HG03159 (cell line): ENCODE data around the gene NMNAT2.
A peak's percentile ranks its signal among the peaks of the same experiment; 100 is the strongest.

Experiments used
- ATAC-seq: cut with Tn5 transposase; IDR thresholded peaks from one replicate; pipeline ENCODE4 v1.9.1; 2021; ENCODE audit warnings: mild to moderate bottlenecking, moderate library complexity; ENCODE audit not compliant: unreplicated experiment

The NMNAT2 gene

DNA sequence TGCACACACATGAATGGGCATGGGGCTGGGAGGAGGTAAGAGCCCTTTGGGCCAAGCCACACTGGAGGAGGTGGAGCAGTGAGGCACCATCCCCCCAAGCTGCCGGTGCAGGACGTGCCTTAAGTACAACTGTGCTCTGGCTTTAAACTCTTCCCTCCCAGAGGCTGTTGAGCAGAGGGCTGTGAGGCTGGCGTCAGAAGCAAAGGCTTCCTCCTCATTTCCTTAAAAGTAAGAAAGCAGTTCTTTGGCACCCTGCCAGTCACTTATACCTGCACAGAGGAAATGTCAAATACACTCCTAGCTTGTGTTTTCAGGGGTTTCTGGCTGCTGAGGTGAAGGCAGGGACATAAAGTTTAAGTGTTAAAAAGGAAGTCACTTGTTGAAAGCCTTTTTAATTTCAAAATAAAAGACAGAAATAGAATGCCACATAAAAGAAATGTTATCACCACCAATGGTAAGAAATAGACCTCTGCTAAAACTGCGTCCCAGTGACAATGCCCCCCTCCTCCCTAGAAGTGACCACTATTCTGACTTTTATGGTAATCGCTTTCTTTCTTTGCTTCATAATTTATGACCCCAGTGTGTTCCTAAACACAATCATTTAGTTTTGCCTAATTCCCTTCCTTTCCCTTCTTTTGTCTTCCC, 199.1 kb downstream of the NMNAT2 start:
- no peak for ATAC-seq

DNA sequence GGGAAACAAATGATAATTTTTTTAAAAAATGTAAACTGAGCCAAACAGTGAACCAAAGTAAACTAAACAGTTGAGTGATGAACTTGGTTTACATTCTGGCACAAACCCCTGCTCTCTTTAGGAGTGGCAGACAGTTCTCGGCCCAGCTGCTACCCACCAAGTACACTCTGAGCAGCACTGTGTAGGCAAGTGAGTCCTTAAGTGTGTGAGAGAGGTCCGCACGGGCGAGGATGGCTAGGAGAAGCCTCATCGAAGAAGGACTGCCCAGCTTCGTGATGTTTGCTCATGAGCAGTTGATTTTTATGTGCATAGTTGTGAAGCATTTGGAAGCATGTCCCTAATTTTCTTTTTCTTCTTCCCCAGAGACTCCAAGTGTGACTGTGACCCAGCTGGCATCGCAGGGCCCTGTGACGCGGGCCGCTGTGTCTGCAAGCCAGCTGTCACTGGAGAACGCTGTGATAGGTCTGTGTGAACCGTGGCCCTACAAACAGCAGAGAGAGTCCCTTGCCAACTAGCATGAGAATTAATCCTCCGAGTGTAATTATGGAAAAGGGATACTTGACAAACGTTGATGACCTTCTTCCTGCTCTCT, 200.1 kb downstream of the NMNAT2 start:
- ATAC-seq, result no peak

DNA sequence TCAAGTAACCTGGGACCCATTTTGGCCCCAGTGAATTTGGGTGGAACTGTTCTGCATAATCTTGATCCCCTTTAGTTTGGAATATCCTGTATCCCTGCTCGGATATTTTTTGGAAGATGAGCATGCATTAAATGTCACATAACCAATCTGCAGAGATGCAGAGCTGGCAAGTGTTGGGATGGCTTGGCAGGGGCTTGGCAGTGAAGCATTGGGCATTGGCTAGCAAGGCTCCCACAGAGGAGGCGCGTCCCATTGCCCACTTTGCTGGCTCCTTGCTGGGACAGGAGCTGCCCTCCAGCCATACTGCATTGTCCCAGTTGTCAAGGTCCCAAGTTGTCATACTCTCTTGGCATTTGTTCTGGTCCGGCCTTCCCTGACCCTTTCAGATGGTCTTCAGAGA, 202.2 kb downstream of the NMNAT2 start:
- no peak for ATAC-seq

DNA sequence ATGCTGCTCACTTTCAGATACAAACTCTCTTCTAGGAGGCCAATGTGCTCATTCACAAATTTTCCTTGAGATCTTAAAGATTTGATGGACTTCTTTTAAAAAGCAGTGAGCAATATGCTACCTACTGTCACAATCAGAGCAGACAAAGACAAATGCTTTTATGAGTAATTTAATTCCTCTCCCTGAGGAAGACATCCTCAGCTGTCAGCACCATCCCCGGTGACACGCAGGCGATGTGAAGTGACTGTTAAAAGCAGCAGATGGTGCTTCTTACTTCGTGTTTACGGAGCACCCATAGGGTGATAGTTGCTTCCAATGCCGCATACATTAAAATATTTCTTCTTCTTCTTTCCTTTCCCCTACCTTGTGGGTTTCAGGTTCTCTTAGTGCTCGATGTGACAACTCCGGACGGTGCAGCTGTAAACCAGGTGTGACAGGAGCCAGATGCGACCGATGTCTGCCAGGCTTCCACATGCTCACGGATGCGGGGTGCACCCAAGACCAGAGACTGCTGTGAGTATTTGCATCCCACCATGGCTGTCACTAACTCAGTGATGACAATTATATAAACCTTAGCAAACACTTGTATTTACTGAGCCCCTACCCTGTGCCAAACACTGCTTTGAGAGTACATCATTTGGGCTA, 203.0 kb downstream of the NMNAT2 start:
- ATAC-seq, result no peak

DNA sequence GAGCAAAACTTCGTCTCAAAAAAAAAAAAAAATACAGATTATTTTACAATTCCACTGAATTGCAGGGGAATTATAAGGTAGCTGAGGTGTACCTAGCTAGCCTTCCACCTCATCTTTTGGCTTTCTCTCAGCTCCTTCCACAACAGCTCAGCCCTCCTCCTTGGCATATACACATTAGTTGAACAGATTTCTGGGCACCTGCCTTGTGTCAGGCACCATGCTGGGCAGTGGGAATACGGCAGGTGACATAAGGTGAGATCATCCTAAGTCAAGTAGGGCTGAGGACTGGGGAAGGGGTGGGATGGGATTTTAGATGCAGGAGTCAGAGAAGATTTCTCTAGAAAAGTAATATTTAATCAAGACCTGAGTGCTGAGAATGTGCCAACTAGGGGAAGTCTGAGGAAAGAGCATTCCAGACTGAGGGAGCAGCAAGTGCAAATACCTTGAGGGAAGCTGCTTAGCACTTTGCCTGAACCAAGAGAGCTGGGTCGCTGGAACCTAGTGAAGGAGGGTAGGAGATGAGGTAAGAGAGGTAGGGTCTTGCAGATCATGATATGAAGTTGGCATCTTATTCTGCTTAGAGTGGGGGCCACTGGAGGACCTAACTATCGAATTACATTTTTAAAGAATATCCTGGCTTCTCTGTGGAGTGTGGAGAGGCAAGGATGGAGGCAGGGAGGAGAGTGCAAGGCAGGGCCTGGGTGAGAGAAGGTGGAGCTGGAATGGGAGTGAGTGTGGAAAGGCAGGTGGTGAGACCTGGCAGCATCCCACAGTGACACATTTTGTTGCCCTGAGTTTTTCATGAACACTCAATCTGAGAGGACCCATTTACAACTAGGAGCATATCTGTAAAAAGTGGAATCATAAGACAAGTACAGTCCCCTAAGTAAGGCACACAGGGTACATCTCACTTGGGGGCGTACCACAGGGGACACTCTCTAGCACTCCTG, 203.9 kb downstream of the NMNAT2 start:
- no peak for ATAC-seq

DNA sequence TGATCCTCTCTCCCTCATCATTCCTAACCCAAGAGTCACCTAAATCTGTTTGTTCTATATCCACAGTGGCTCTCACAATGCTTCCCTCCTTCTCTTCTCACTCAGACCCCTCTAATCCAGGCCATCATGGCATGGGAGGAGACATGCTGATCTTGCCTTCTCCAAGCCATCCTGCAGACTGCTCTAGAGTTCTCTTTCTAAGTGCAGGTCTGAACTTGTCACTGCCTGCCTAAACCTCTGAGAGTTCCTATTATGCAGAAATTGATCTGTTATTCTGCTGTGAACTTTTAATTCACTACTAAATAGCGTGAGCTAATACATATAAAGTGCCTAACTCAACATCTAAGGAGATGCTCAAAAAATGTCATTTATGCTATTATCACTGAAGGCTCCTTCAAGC, 205.3 kb downstream of the NMNAT2 start:
- ATAC-seq, result no peak

DNA sequence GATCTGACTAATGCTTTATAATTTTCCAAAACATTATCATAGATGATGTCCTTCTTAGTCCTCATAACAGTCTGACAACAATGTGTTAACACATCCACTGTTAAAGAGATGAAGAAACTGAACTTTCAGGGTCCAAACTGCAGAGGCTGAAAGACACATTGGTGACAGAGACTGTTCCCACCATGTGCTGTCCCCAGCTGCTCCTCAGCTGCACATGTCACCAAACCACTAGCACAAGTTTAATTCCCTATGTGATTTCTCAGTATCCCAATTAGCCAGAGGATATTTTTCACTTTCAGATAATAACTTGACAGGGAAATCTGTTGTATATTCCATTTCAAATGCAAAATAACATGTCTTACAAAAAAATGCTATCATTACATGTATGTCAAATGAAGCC, 207.5 kb downstream of the NMNAT2 start:
- ATAC-seq, result no peak

DNA sequence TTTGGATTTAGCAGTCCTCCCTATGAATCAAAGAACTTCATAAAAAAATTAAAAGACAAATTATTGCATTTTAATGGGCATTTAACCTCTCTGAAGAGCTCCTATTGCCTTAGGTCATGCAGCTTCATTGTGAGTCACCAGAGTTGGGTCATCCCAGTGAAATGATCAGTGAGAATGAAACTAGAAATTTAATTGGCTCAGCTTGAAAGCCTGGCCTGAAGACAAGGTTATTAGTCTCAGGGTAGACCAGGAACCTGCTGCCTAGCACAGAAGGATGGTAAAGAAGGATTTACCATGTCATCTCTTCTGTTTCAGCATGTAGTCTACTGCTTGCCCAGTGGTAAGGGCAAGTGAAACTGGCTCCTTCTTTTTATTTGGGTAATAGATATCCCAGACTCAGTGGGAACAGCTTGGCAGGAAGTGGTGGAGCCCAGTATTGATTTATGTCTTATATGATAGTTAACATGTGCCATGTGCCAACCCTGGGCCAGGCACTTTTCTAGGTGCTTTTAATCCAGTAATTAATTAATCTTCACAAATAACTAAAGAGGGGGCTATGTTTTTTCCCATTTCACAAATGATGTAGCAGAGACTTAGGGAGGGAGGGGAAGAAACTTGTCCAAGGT, 208.5 kb downstream of the NMNAT2 start:
- ATAC-seq, result peak; percentile 62

DNA sequence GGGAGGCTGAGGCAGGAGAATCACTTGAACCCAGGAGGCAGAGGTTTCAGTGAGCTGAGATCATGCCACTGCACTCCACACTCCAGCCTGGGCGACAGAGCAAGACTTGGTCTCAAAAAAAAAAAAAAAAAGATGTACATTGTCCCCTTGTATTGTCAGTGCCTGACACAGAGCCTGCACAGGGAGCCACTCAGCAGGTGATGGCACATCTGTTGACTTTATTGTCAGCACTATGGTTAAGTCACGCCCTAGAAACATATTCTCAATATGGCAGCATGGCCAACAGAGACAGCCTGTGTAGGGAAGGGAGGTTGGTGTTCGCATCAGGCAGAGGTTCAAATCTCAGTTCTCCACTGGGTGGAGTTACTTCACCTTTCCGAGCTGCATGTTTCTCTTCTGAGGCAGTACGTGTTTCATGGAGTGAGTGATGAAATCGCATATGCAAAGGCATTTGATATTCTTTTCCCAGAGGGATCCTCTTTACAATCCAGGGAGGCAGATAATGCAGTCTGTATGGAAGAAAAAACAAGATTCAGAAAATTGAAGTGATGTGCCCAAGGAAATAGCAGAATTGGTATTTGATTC, 211.6 kb downstream of the NMNAT2 start:
- ATAC-seq, result no peak

DNA sequence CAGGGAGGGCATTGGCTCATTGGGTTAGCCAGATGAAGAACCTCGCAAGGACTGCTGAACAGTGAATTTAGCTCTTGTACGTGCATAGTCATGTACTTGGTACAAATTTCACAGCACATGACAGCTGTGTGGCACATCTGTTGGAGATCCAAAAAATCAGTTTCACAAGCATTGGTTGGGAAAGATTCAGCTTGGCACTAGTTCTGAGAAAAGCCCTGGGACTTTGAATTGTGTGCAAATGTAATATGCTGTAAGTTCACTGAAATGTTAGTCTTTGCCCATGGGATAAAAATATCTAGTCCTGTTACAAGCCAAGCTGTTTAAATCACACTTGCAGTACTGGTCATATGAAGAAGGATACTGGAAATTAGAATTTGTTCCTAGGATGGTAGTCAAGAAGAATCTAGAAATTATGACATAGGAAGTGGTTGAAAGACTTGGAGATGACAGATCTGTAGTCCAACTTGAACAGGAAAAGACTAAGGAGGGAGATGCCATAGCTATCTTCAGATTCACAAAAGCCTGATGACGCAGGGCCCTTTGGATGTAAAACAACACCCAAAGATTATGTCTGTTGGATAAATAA, 212.9 kb downstream of the NMNAT2 start:
- no peak for ATAC-seq

DNA sequence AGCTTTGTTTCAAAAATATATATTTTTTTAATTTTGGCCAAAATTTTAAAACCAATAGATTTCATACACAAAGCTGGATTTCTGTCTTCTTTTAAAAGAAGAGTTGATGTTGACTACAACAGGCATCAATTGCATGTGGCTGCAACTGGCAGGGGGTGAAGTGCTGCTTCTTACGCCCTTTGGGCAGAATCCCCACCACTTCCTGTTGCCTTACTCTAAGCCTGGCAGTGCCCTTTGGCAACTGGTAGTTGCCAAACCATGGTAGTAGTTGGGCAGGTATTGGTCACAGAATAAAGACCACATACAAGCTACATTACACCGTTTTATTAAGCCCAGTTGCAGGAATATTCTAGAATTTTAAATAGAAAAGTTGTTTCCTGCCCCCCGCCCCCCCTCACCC, 215.1 kb downstream of the NMNAT2 start:
- ATAC-seq, result no peak

DNA sequence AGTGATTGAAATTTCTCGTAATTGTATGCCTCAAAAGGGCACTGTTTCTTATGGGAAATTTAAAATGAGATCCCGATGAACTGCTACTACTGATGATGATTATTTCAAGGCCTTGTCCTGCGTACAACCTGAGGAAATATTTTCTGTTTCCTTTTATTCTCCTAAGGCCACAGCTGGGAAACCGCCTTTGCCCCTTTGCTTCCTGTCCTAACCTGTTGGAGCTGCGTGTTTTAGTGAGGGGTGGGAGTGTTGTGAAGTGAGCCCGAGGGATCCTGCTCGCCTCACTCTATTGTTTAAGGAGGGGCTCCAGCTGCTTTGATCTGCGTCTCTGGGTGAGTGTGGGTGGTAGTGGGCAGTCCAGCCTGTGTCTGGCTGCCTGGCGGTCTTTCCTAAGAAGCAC, 217.7 kb downstream of the NMNAT2 start:
- ATAC-seq, result no peak

DNA sequence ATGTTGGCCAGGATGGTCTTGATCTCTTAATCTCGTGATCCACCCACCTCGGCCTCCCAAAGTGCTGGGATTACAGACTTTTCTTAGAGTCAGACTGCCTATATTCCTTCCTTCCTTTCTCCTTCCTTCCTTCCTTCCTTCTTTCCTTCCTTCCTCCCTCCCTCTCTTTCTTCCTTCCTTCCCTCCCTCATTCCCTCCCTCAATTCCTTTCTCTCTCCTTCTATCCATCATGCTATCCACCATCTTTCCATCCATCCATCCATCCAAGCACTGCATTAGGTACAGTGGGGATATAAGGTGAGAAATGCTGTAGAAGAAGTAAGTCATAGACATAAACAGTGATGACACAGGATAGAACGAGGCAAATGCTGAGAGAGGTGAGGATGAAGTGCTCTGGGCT, 218.9 kb downstream of the NMNAT2 start:
- no peak for ATAC-seq

DNA sequence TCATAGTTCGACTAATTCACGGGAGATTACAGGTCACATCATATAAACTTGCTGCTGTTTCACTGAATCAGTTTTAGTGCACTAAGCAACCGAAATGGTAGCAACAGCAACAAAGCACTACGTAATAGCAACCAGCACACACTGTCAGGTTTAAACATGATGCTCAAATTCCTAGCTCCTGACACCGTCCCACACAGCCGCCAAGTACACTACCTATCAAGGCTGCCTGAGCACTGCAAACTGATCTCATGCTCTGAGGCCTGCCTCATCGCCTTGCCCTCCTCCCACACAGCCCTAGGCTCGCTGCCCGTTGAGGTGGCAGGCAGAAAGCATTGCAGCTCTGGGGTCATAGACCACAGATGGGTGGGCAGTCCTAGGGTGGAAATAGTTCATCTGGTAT, 219.7 kb downstream of the NMNAT2 start:
- no peak for ATAC-seq
